NT2/D1 (cell line): ENCODE measurements around the gene MINK1.

Experiments
- YY1 ChIP-seq: IDR thresholded peaks from 2 replicates; pipeline ENCODE4 v1.6.1; 2011; ENCODE audit not compliant: insufficient read length, insufficient read depth
- ZNF274 ChIP-seq: IDR thresholded peaks from 2 replicates; pipeline ENCODE4 v1.6.1; 2011; ENCODE audit warnings: mild to moderate bottlenecking, low read depth, low read length

GRCh38 chr17:4928881-4929280 is 95.7 kb downstream of the MINK1 start:
- no peak for TF ChIP-seq ZNF274
- TF ChIP-seq YY1 = no peak
